ENCODE measurements around the gene DNAJC18.

DNA sequence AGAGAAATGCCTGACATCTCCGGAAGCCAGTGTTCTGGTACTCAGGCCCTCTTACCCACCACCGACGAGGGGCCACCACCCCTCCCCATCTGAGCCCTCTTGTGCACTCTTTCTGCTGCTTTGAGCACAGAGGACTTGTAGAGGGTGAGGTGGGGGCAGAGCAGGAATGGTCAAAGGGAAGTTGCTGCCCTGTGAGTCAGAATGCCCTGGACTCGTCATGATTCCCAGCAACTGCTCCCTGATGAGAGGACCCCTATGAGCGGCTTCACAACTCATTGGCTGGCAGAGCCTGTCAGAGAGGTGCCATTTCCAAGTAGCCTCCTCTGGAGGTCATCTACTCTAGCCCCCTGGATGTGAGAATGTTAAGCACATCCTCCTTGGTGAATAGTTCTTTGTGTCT, 22.4 kb upstream of the DNAJC18 start:
- no peak for TF ChIP-seq POLR2A (IDR thresholded peaks at IDR 0.05; ENCODE audit: extremely low read depth, insufficient read length)
- TF ChIP-seq, protein P1, sequence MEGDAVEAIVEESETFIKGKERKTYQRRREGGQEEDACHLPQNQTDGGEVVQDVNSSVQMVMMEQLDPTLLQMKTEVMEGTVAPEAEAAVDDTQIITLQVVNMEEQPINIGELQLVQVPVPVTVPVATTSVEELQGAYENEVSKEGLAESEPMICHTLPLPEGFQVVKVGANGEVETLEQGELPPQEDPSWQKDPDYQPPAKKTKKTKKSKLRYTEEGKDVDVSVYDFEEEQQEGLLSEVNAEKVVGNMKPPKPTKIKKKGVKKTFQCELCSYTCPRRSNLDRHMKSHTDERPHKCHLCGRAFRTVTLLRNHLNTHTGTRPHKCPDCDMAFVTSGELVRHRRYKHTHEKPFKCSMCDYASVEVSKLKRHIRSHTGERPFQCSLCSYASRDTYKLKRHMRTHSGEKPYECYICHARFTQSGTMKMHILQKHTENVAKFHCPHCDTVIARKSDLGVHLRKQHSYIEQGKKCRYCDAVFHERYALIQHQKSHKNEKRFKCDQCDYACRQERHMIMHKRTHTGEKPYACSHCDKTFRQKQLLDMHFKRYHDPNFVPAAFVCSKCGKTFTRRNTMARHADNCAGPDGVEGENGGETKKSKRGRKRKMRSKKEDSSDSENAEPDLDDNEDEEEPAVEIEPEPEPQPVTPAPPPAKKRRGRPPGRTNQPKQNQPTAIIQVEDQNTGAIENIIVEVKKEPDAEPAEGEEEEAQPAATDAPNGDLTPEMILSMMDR (IDR thresholded peaks at IDR 0.05; ENCODE audit: low read depth, low read length) = no peak
- TF ChIP-seq MYC (IDR thresholded peaks at IDR 0.05; ENCODE audit: low read depth, low read length) = no peak
